OCI-LY7 (cell line): ENCODE data around the gene CD47. TPM values are rescaled to one million over a fixed set of nuclear protein-coding genes. Genes with fewer than 3 reads are reported as not detected.

Experiments used
- BruUV-seq: library from RNA; stranded (reverse); fragments of 400-500 nt; replicated peaks from 2 replicates; lab custom pipeline; 2021; lab: Mats Ljungman, UMichigan
- CTCF ChIA-PET: fragments of 300-600 bp; sonication (Branson Sonifier 250); formaldehyde crosslinking; loops from one replicate; lab custom pipeline; 2022; ENCODE audit warnings: antibody characterized with exemption; ENCODE audit not compliant: unreplicated experiment; lab: Charles Lee
- POLR2A ChIA-PET: fragments of 300-600 bp; sonication (Branson Sonifier 250); formaldehyde crosslinking; loops from one replicate; lab custom pipeline; 2022; ENCODE audit warnings: antibody characterized with exemption; lab: Charles Lee
- DNase-seq: peaks from one replicate; pipeline ENCODE4 v3.0.0-alpha.2; 2015; ENCODE audit warnings: low spot score
- H2AFZ ChIP-seq: fragments of 200-600 bp; sonication (generic), shearing (Covaris generic); 2 replicates; pipeline ENCODE4 v1.6.1; 2014; ENCODE audit warnings: mild to moderate bottlenecking, antibody characterized with exemption, low read length, moderate library complexity
- H3K27ac ChIP-seq: fragments of 200-600 bp; sonication (generic); 2 replicates; pipeline ENCODE4 v1.5.1; 2014; ENCODE audit warnings: mixed run types, low read depth, mild to moderate bottlenecking, moderate library complexity, low read length, inconsistent platforms; ENCODE audit not compliant: poor library complexity, severe bottlenecking
- H3K36me3 ChIP-seq: fragments of 200-600 bp; sonication (generic); 2 replicates; pipeline ENCODE4 v1.6.1; 2014; ENCODE audit warnings: mild to moderate bottlenecking, antibody characterized with exemption, low read length, moderate library complexity, mixed read lengths; ENCODE audit not compliant: insufficient read depth
- H3K4me1 ChIP-seq: fragments of 200-600 bp; sonication (generic); 2 replicates; pipeline ENCODE4 v1.5.1; 2014; ENCODE audit warnings: mild to moderate bottlenecking, low read length; ENCODE audit not compliant: insufficient read depth, poor library complexity, severe bottlenecking
- H3K4me2 ChIP-seq: fragments of 200-600 bp; sonication (generic); 2 replicates; pipeline ENCODE4 v1.6.1; 2014; ENCODE audit warnings: mild to moderate bottlenecking, low read length
- H3K4me3 ChIP-seq: fragments of 200-600 bp; sonication (generic); 2 replicates; pipeline ENCODE4 v1.5.1; 2014; ENCODE audit warnings: mild to moderate bottlenecking, low read depth, low read length; ENCODE audit not compliant: poor library complexity, severe bottlenecking
- H3K79me2 ChIP-seq: fragments of 200-600 bp; sonication (generic); 2 replicates; pipeline ENCODE4 v1.6.1; 2016; ENCODE audit warnings: low read depth, mild to moderate bottlenecking, low read length, moderate library complexity, mixed read lengths; ENCODE audit not compliant: insufficient read depth
- H3K9me2 ChIP-seq: fragments of 200-600 bp; sonication (generic); 2 replicates; pipeline ENCODE4 v1.6.1; 2016; ENCODE audit warnings: mild to moderate bottlenecking, low read length, mixed read lengths; ENCODE audit not compliant: insufficient read depth
- H3K9me3 ChIP-seq: fragments of 200-600 bp; sonication (generic); 2 replicates; pipeline ENCODE4 v1.6.1; 2014; ENCODE audit warnings: mild to moderate bottlenecking, mixed run types, low read length, mixed read lengths
- H4K20me1 ChIP-seq: fragments of 200-600 bp; sonication (generic); 2 replicates; pipeline ENCODE4 v1.6.1; 2014; ENCODE audit warnings: mild to moderate bottlenecking, antibody characterized with exemption, low read length, moderate library complexity, mixed read lengths; ENCODE audit not compliant: insufficient read depth
- EZH2phosphoT487 ChIP-seq: fragments of 200-600 bp; sonication (generic); IDR thresholded peaks from 2 replicates; pipeline ENCODE4 v1.6.1; 2018; ENCODE audit warnings: low read depth, borderline replicate concordance, mild to moderate bottlenecking, mixed run types, antibody characterized with exemption, low read length, moderate library complexity, mixed read lengths
- intact Hi-C: fragments of 100-400 bp; cut with micrococcal nuclease; formaldehyde crosslinking; loops from one replicate; pipeline ENCODE4 v1.10.0; 2022; ENCODE audit not compliant: unreplicated experiment
- total RNA-seq, 2 experiments: library from RNA; depleted of rRNA in 1 of 2; stranded (reverse); fragments of >200 nt in 1 of 2; shearing (Covaris generic) in 1 of 2; gene quantifications; 2 replicates each; pipeline ENCODE4 v1.2.3, GENCODE V29; 2014 to 2022
- TF ChIP-seq, protein P1 (sequence below): fragments of 200-600 bp; sonication (generic); conservative IDR thresholded peaks from 2 replicates; pipeline ENCODE4 v1.5.1; 2014; ENCODE audit warnings: mild to moderate bottlenecking, antibody characterized with exemption, low read length, moderate library complexity, mixed read lengths

Gene CD47
- total RNA-seq, 2 experiments from 2014 or later = 43.9 to 50.0 TPM

DNA sequence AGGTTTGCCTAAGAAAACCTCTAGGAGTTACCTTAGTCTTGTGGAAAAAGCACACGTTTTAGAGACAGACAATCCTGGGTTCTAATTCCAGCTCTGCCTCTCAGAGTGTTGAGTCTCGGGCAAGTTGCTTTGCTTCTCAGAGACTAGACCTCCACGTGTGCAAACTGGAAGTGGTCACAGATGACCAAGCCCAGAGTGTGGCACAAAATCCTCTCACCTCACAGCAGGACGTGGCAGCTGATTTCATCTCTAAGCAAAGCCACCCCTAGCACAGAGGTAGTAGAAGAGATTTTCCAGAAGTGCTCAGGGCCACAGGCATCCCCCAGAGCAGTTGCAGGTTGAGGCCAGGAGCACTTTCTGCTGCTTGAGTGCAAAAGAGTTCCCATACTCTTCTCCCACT lies 79.2 kb downstream of the CD47 start:
- H4K20me1 ChIP-seq = no peaks in the 10 kb centered on the region
- H3K4me3 ChIP-seq = no peak overlapping the region
- POLR2A ChIA-PET = no interaction called here
- TF ChIP-seq, protein P1, sequence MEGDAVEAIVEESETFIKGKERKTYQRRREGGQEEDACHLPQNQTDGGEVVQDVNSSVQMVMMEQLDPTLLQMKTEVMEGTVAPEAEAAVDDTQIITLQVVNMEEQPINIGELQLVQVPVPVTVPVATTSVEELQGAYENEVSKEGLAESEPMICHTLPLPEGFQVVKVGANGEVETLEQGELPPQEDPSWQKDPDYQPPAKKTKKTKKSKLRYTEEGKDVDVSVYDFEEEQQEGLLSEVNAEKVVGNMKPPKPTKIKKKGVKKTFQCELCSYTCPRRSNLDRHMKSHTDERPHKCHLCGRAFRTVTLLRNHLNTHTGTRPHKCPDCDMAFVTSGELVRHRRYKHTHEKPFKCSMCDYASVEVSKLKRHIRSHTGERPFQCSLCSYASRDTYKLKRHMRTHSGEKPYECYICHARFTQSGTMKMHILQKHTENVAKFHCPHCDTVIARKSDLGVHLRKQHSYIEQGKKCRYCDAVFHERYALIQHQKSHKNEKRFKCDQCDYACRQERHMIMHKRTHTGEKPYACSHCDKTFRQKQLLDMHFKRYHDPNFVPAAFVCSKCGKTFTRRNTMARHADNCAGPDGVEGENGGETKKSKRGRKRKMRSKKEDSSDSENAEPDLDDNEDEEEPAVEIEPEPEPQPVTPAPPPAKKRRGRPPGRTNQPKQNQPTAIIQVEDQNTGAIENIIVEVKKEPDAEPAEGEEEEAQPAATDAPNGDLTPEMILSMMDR = no peak
- no peak for TF ChIP-seq EZH2phosphoT487
- intact Hi-C loops = no loop called here
- H3K36me3 ChIP-seq = no peaks in the 10 kb centered on the region
- H3K27ac ChIP-seq = no peak overlapping the region
- CTCF ChIA-PET = no interaction called here
- no peak overlapping the region for H3K4me2 ChIP-seq
- peak; percentile 13 for DNase-seq
- H3K9me2 ChIP-seq = no peaks in the 10 kb centered on the region
- H2AFZ ChIP-seq = no peak overlapping the region
- H3K4me1 ChIP-seq = no peaks in the 10 kb centered on the region
- BruUV-seq = no TSS peak
- no peaks in the 10 kb centered on the region for H3K79me2 ChIP-seq
- H3K9me3 ChIP-seq = no peaks in the 10 kb centered on the region

DNA sequence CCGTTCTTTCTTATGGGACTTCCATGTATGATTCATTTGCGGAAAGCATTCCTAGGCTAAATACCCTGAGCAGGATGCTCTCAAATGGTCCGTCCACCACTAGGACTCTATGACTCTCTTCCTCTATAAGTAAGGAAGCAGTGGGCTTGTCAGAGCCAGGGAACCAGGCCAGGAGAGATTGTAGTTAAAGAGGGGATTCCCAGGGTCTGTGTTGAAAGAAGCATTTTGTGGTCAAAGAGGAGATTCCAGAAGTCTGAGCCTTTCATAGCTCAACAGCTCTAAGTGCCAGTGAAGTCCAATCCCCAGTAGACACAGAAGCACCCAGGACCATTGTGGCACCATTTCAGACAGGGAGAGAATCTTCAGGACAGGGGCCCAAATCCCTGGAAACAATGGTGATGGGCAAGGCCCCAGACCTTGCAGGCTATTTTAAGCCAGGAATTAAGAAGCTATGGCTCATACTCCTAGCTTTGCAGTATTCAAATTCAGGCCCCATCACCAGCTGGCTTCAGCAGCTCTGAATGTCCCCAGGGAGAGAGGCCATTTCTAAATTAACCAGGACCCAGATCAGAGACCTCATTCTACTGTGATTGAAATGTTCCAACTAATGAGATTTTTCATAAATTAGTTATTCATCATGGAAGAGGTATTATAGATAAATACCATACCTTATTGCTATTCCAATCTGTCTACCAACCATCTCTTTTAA lies 81.7 kb downstream of the CD47 start:
- H3K4me1 ChIP-seq = no peaks in the 10 kb centered on the region
- H3K9me3 ChIP-seq = no peaks in the 10 kb centered on the region
- ChIA-PET POLR2A (interaction anchor here (0.5 kb wide), 1 partner anchor 449 kb away, joined by 3 read pairs; no protein-coding TSS in a partner anchor), CTCF (no interaction called here)
- no peak for TF ChIP-seq EZH2phosphoT487
- TF ChIP-seq, protein P1 = no peak
- intact Hi-C loops = no loop called here
- no peaks in the 10 kb centered on the region for H3K36me3 ChIP-seq
- no TSS peak for BruUV-seq
- H3K4me2 ChIP-seq = no peak overlapping the region
- no peak overlapping the region for H2AFZ ChIP-seq
- no peak overlapping the region for H3K4me3 ChIP-seq
- H3K9me2 ChIP-seq = no peaks in the 10 kb centered on the region
- no peaks in the 10 kb centered on the region for H3K79me2 ChIP-seq
- no peaks in the 10 kb centered on the region for H4K20me1 ChIP-seq
- DNase-seq = no peak
- H3K27ac ChIP-seq = no peak overlapping the region

DNA sequence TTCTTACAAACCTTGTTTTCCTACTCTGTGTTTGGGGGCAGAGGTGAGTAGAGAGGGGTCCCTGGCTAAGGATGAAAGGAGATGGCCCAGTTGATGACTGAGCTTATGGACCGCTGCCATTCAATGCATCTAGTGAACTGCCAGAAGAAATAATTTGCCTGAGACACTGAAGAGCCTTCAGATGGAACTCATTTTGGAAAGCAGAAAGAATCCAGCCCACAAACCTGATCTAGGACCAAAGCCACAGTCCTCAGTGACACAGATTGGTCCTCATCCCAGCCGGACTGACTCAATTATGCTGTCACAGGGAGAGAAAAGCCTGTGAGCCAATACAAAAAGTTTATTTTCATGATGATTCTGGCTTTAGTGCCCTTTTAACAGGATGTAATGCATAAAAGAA lies 82.7 kb downstream of the CD47 start:
- POLR2A ChIA-PET = no interaction called here
- H3K36me3 ChIP-seq = no peaks in the 10 kb centered on the region
- CTCF ChIA-PET = no interaction called here
- no peak overlapping the region for H3K27ac ChIP-seq
- no peaks in the 10 kb centered on the region for H3K79me2 ChIP-seq
- intact Hi-C loops = no loop called here
- H3K9me3 ChIP-seq = no peaks in the 10 kb centered on the region
- BruUV-seq = no TSS peak
- H3K4me3 ChIP-seq = no peak overlapping the region
- TF ChIP-seq EZH2phosphoT487 = no peak
- TF ChIP-seq, protein P1 = no peak
- H4K20me1 ChIP-seq = no peaks in the 10 kb centered on the region
- H2AFZ ChIP-seq = no peak overlapping the region
- no peaks in the 10 kb centered on the region for H3K9me2 ChIP-seq
- DNase-seq = no peak
- H3K4me2 ChIP-seq = no peak overlapping the region
- H3K4me1 ChIP-seq = no peaks in the 10 kb centered on the region
